ENCODE results near the gene GRID2. TPM values are rescaled to one million over a fixed set of nuclear protein-coding genes. Genes with fewer than 3 reads are reported as not detected.
A peak's percentile ranks its signal among the peaks of the same experiment; 100 is the strongest.

The GRID2 gene
- total RNA-seq, 2 donors from 2014 or later = 27.3 to 40.4 TPM

DNA sequence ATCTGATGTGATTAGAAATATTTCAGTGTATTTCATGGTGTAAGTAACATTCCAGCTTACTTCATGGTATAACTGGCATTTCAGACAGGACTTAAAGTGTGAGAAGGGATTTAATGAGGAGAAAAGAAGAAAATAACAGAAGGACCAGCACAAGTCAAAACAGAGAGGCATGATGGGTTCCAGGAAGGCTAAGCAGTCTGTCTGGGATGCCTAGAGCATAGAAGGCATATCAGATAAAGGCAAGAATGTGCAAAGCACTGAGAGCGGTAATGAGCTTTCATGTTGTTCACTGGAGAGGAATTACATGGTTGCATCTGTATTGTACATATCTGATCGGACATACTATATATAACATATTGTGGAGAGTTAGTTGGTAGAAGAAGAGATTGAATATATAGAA is 54.2 kb downstream of the GRID2 start:
- Mint-ChIP-seq H3K27ac (no peak overlapping the region), H3K9me3 (no peaks in the 10 kb centered on the region)
- no peak overlapping the region for H3K4me3 ChIP-seq (ENCODE audit: low read length)

DNA sequence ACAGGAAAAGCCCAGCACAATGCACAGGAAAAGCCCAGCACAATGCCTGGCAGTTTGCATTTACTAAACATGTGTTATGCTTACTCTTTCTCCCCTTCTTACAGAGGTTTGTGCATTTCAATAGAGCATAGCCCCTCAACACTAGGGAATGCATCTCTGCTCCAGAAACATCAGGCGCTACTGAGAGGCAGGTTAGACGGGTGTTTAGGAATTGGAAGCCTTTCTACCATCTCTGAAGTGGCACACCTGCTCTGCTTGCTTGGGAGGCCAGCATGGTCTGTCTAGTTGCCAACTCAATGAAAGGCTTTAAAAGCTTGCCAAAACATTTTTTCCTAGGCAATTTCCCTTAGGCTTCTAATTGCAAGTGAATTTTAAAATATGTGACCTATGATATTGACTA is 55.7 kb downstream of the GRID2 start:
- peak overlapping the region; percentile 5 for H3K4me3 ChIP-seq (ENCODE audit: low read length)

More for the DNA sequence above, 54.2 kb downstream of the GRID2 start:
- no peaks in the 10 kb centered on the region for H3K36me3 Mint-ChIP-seq (ENCODE audit: low read depth)
- 100% methylated on average over 2 of the region's 2 CpGs; no CpG with 5 or more reads in 1 of the 2 experiments for WGBS, 2 experiments (ENCODE audit: insufficient coverage in 1 of 2, insufficient read length in 1 of 2)
- no peaks in the 10 kb centered on the region for H3K9me3 ChIP-seq (ENCODE audit: control insufficient read depth, low read length)
- peaks cover 23% of the 10 kb centered on the region for H3K4me1 Mint-ChIP-seq
- no peak overlapping the region for H3K9ac ChIP-seq (ENCODE audit: extremely low read depth, low read length, poor library complexity, severe bottlenecking)
- H3K36me3 ChIP-seq (ENCODE audit: control insufficient read depth, insufficient read depth, low read length) = no peaks in the 10 kb centered on the region
- H3K27ac ChIP-seq (ENCODE audit: low read depth, low read length) = no peak overlapping the region
- TF ChIP-seq, protein P1, sequence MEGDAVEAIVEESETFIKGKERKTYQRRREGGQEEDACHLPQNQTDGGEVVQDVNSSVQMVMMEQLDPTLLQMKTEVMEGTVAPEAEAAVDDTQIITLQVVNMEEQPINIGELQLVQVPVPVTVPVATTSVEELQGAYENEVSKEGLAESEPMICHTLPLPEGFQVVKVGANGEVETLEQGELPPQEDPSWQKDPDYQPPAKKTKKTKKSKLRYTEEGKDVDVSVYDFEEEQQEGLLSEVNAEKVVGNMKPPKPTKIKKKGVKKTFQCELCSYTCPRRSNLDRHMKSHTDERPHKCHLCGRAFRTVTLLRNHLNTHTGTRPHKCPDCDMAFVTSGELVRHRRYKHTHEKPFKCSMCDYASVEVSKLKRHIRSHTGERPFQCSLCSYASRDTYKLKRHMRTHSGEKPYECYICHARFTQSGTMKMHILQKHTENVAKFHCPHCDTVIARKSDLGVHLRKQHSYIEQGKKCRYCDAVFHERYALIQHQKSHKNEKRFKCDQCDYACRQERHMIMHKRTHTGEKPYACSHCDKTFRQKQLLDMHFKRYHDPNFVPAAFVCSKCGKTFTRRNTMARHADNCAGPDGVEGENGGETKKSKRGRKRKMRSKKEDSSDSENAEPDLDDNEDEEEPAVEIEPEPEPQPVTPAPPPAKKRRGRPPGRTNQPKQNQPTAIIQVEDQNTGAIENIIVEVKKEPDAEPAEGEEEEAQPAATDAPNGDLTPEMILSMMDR (conservative IDR thresholded peaks at IDR 0.05) = no peak
- peaks cover 17% of the 10 kb centered on the region for H3K27me3 ChIP-seq (ENCODE audit: control insufficient read depth, insufficient read depth, low read length, poor library complexity, severe bottlenecking)
- H3K4me3 Mint-ChIP-seq = no peak overlapping the region
- peaks cover 12% of the 10 kb centered on the region for H3K27me3 Mint-ChIP-seq (ENCODE audit: insufficient read depth)
- DNase-seq = no peak
- peaks cover 18% of the 10 kb centered on the region for H3K4me1 ChIP-seq (ENCODE audit: control insufficient read depth, insufficient read depth, low read length)

DNA sequence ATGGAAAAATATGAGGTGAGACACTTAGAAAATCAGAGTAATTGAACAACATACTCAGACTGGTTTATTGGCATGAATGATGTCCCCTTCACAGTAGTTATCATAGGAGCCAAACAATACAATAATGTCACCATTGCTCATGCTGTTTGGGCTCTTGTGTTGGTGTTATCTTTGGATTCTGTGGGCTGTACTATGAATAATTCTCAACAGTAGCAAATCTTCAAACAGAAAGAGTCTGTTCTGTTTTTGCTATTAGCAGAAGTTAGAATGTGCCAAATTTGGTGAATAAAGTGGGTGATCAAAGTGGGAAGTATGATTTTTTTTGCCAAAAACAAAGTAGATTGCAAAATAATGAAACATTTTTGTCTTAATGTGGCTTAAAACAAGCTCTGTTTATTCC is 58.3 kb downstream of the GRID2 start:
- no peak for DNase-seq
- no peaks in the 10 kb centered on the region for H3K27me3 ChIP-seq (ENCODE audit: control insufficient read depth, insufficient read depth, low read length, poor library complexity, severe bottlenecking)
- Mint-ChIP-seq H3K9me3 (no peaks in the 10 kb centered on the region), H3K4me1 (peaks cover 14% of the 10 kb centered on the region), H3K27me3 (ENCODE audit: insufficient read depth) (peaks cover 3% of the 10 kb centered on the region), H3K4me3 (no peak overlapping the region), H3K36me3 (ENCODE audit: low read depth) (no peaks in the 10 kb centered on the region), H3K27ac (no peak overlapping the region)
- no peaks in the 10 kb centered on the region for H3K9me3 ChIP-seq (ENCODE audit: control insufficient read depth, low read length)
- TF ChIP-seq, protein P1 (conservative IDR thresholded peaks at IDR 0.05) = no peak
- no peak overlapping the region for H3K4me3 ChIP-seq (ENCODE audit: low read length)
- H3K27ac ChIP-seq (ENCODE audit: low read depth, low read length) = no peak overlapping the region
- peaks cover 18% of the 10 kb centered on the region for H3K4me1 ChIP-seq (ENCODE audit: control insufficient read depth, insufficient read depth, low read length)
- no peaks in the 10 kb centered on the region for H3K36me3 ChIP-seq (ENCODE audit: control insufficient read depth, insufficient read depth, low read length)
- no peak overlapping the region for H3K9ac ChIP-seq (ENCODE audit: extremely low read depth, low read length, poor library complexity, severe bottlenecking)

More for the DNA sequence above, 55.7 kb downstream of the GRID2 start:
- H3K9ac ChIP-seq (ENCODE audit: extremely low read depth, low read length, poor library complexity, severe bottlenecking) = no peak overlapping the region
- Mint-ChIP-seq H3K27me3 (ENCODE audit: insufficient read depth) (peaks cover 3% of the 10 kb centered on the region), H3K4me1 (peaks cover 14% of the 10 kb centered on the region), H3K9me3 (no peaks in the 10 kb centered on the region), H3K27ac (no peak overlapping the region), H3K36me3 (ENCODE audit: low read depth) (no peaks in the 10 kb centered on the region), H3K4me3 (no peak overlapping the region)
- H3K9me3 ChIP-seq (ENCODE audit: control insufficient read depth, low read length) = no peaks in the 10 kb centered on the region
- no peaks in the 10 kb centered on the region for H3K36me3 ChIP-seq (ENCODE audit: control insufficient read depth, insufficient read depth, low read length)
- no peak for DNase-seq
- peaks cover 3% of the 10 kb centered on the region for H3K27me3 ChIP-seq (ENCODE audit: control insufficient read depth, insufficient read depth, low read length, poor library complexity, severe bottlenecking)
- H3K4me1 ChIP-seq (ENCODE audit: control insufficient read depth, insufficient read depth, low read length) = peaks cover 18% of the 10 kb centered on the region
- H3K27ac ChIP-seq (ENCODE audit: low read depth, low read length) = no peak overlapping the region
- WGBS, 2 experiments (ENCODE audit: insufficient coverage in 1 of 2, insufficient read length in 1 of 2) = 46% methylated on average over 2 of the region's 2 CpGs; no CpG with 5 or more reads in 1 of the 2 experiments
- TF ChIP-seq, protein P1 (conservative IDR thresholded peaks at IDR 0.05) = no peak
